Trophoblast cell (in vitro differentiated cells and primary cell): ENCODE results near the gene RCOR1.
A peak's percentile ranks its signal among the peaks of the same experiment; 100 is the strongest.

Experiments
- DNase-seq, 2 donors: peaks; one replicate each; pipeline ENCODE4 v3.0.0-alpha.2; 2016
- H2AFZ ChIP-seq: 2 replicates; pipeline ENCODE4 v1.6.1; 2013; ENCODE audit warnings: low read length, moderate library complexity, mild to moderate bottlenecking; ENCODE audit not compliant: insufficient read depth, poor library complexity
- H2AK5ac ChIP-seq: 2 replicates; pipeline ENCODE4 v1.6.1; 2013; ENCODE audit warnings: mild to moderate bottlenecking, low read length
- H2BK120ac ChIP-seq: 2 replicates; pipeline ENCODE4 v1.6.1; 2013; ENCODE audit warnings: low read length, mild to moderate bottlenecking, moderate library complexity; ENCODE audit not compliant: insufficient read depth, poor library complexity
- H2BK12ac ChIP-seq: 2 replicates; pipeline ENCODE4 v1.6.1; 2013; ENCODE audit warnings: mild to moderate bottlenecking, low read length, moderate library complexity
- H2BK5ac ChIP-seq: 2 replicates; pipeline ENCODE4 v1.6.1; 2013; ENCODE audit warnings: low read length, low read depth, moderate library complexity, mild to moderate bottlenecking; ENCODE audit not compliant: poor library complexity
- H3K14ac ChIP-seq: 2 replicates; pipeline ENCODE4 v1.6.1; 2013; ENCODE audit warnings: mild to moderate bottlenecking, low read length
- H3K18ac ChIP-seq: 2 replicates; pipeline ENCODE4 v1.6.1; 2013; ENCODE audit warnings: mild to moderate bottlenecking, low read length
- H3K23ac ChIP-seq: 2 replicates; pipeline ENCODE4 v1.6.1; 2013; ENCODE audit warnings: low read length
- H3K27ac ChIP-seq: 2 replicates; pipeline ENCODE4 v1.5.1; 2013; ENCODE audit warnings: low read depth, mild to moderate bottlenecking, inconsistent platforms, low read length, moderate library complexity
- H3K27me3 ChIP-seq: 2 replicates; pipeline ENCODE4 v1.6.1; 2013; ENCODE audit warnings: inconsistent platforms, mild to moderate bottlenecking, low read length, moderate library complexity; ENCODE audit not compliant: insufficient read depth
- H3K36me3 ChIP-seq, 2 experiments: 1 replicate in 1 of 2; 2 replicates in 1 of 2; pipeline ENCODE4 v1.6.1; 2013; ENCODE audit warnings: low read length in 2 of 2, mild to moderate bottlenecking in 2 of 2, moderate library complexity in 1 of 2; ENCODE audit not compliant: insufficient read depth in 2 of 2, control insufficient read depth in 1 of 2
- H3K4ac ChIP-seq: 2 replicates; pipeline ENCODE4 v1.6.1; 2013; ENCODE audit warnings: low read depth, mild to moderate bottlenecking, low read length, moderate library complexity
- H3K4me1 ChIP-seq, 2 experiments: 1 replicate in 1 of 2; 2 replicates in 1 of 2; pipeline ENCODE4 v1.6.1; 2013; ENCODE audit warnings: low read length in 2 of 2, mild to moderate bottlenecking in 2 of 2, moderate library complexity in 1 of 2; ENCODE audit not compliant: insufficient read depth in 2 of 2, control insufficient read depth in 1 of 2
- H3K4me2 ChIP-seq: 2 replicates; pipeline ENCODE4 v1.6.1; 2013; ENCODE audit warnings: inconsistent platforms, mild to moderate bottlenecking, low read length, moderate library complexity
- H3K4me3 ChIP-seq: 2 replicates; pipeline ENCODE4 v1.5.1; 2013; ENCODE audit warnings: mild to moderate bottlenecking, low read depth, low read length, inconsistent platforms
- H3K79me1 ChIP-seq: one replicate; pipeline ENCODE4 v1.6.1; 2013; ENCODE audit warnings: low read length
- H3K79me2 ChIP-seq: 2 replicates; pipeline ENCODE4 v1.6.1; 2013; ENCODE audit warnings: low read length, mild to moderate bottlenecking; ENCODE audit not compliant: control insufficient read depth, insufficient read depth, poor library complexity
- H3K9ac ChIP-seq: 2 replicates; pipeline ENCODE4 v1.6.1; 2013; ENCODE audit warnings: mild to moderate bottlenecking, low read length
- H3K9me3 ChIP-seq: 2 replicates; pipeline ENCODE4 v1.6.1; 2013; ENCODE audit warnings: low read depth, mild to moderate bottlenecking, control low read depth, inconsistent platforms, low read length; ENCODE audit not compliant: insufficient read depth
- H4K12ac ChIP-seq: 2 replicates; pipeline ENCODE4 v1.6.1; 2013; ENCODE audit warnings: low read depth, mild to moderate bottlenecking, low read length, moderate library complexity
- H4K8ac ChIP-seq: 2 replicates; pipeline ENCODE4 v1.6.1; 2013; ENCODE audit warnings: low read depth, mild to moderate bottlenecking, low read length, moderate library complexity
- H4K91ac ChIP-seq: one replicate; pipeline ENCODE4 v1.6.1; 2013; ENCODE audit warnings: low read depth, mild to moderate bottlenecking, low read length, moderate library complexity
- WGBS: extraction: QIAGEN DNeasy Blood & Tissue Kit; methylation state at CpG from one replicate; pipeline ENCODE4 v1.1.7; 2013; ENCODE audit warnings: missing lambda C conversion rate; ENCODE audit not compliant: insufficient read length, insufficient coverage; ENCODE audit errors: extremely low coverage; 5-methylcytosine and 5-hydroxymethylcytosine counted together

RCOR1 gene

DNA sequence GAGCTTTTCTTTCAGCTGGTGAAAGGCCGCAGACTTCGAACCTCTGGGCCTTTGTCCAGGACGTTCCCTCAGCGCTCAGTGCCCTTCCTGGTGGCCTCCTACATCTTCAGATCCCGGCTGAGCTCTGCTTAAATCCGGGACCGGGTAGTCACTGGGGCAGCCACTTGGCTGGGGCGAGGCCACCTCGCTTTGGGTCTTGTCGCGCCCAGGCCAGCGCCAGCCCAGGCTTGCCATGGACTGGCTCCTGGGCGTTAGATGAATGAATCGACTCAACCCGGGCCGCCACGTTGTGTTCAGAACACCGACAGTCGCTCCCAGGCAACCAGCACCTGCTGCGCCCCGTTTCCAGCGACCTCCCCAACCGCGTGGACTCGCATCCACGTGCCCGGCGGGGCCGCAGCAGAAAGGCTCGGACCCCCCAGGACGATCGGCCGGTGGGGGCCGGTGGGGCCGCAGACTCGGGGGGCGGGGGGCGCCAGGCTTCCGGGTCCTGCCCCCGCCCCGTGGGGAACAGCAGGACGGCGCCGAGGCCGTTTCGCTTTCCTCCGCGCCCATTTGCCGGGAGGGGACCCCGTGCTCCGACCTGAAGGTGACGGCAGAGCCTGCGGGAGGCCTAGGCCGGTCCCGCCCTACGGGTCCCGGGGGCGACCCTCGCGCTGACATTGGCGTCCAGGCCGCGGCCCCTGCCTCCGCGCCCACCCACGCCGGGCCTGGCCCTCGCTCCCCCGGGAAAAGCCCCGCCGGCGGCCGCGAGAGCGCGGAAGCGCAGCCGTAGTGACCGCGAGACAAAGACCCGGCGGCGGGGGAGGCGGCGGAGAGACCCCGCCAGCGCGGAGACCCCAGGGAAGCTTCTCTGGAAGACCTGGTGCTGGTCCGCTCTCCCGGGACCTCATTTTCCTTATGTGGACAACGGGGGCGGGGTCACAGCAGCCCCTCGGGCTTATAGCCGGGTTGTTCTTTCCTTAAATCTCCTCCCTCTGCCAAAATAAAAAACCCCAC, 37.3 kb upstream of the RCOR1 start:
- Histone ChIP-seq H3K27ac (no peak overlapping the region), H3K79me1 (peaks cover 20% of the 10 kb centered on the region), H2BK120ac (peak overlapping the region; percentile 91), H3K14ac (peak overlapping the region; percentile 95), H2BK5ac (peak overlapping the region; percentile 69), H3K9ac (peak overlapping the region; percentile 28), H3K4me2 (peak overlapping the region; percentile 86), H2AFZ (peak overlapping the region; percentile 94), H3K4me1 (peaks cover 15 to 20% of the 10 kb centered on the region in 2 experiments), H2BK12ac (peak overlapping the region; percentile 84), H3K4me3 (peak overlapping the region; percentile 74), H4K8ac (peak overlapping the region; percentile 99), H3K79me2 (peaks cover 3% of the 10 kb centered on the region), H4K91ac (peak overlapping the region; percentile 92), H2AK5ac (peak overlapping the region; percentile 87), H4K12ac (peak overlapping the region; percentile 92), H3K4ac (peak overlapping the region; percentile 88), H3K23ac (no peak overlapping the region), H3K9me3 (no peaks in the 10 kb centered on the region), H3K18ac (peak overlapping the region; percentile 87), H3K27me3 (no peaks in the 10 kb centered on the region), H3K36me3 (no peaks in the 10 kb centered on the region)
- DNase-seq: peak in 1 of 2 donors; percentile 49
- WGBS: no CpG with 5 or more reads among the region's 94 CpGs

DNA sequence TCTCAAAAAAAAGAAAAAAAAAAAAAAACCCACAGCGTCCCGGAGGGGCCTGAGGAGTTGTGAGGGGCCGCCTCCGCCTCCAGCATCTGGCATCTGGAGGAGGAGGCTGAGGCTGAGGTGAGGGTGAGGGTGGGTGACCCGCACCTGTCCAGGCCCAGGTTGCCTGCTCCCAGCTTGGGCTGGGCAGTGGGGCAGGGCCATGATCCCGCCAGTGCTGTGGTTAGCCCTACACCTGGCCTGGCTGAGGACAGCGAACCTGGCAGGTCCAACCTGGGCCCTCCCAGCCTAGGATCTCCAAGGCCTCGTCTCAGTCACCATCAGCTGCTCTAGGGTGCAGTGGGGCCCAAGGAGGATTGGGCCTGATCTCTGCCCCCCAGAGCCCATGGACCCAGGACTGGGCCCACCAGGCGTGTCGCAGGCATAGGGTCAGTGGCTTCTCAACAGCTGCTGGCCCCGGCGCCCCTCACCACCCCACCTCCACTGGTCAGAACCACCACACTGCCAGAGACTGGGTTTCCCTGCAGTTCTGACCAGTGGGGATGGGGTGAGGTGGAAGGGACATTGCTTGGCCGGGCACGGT, 36.3 kb upstream of the RCOR1 start:
- H2BK5ac ChIP-seq: no peak overlapping the region
- no peak overlapping the region for H3K4me2 ChIP-seq
- peak overlapping the region; percentile 23 for H2BK120ac ChIP-seq
- no peak overlapping the region for H3K18ac ChIP-seq
- no peak overlapping the region for H3K27ac ChIP-seq
- no peak overlapping the region for H3K9ac ChIP-seq
- no peak overlapping the region for H3K23ac ChIP-seq
- H4K8ac ChIP-seq: peak overlapping the region; percentile 44
- H3K4me3 ChIP-seq: no peak overlapping the region
- H3K79me2 ChIP-seq: peaks cover 3% of the 10 kb centered on the region
- H3K4ac ChIP-seq: no peak overlapping the region
- DNase-seq: no peak
- H3K14ac ChIP-seq: peak overlapping the region; percentile 21
- peak overlapping the region; percentile 48 for H2BK12ac ChIP-seq
- H4K12ac ChIP-seq: no peak overlapping the region
- no peak overlapping the region for H2AFZ ChIP-seq
- no peaks in the 10 kb centered on the region for H3K36me3 ChIP-seq
- H3K27me3 ChIP-seq: no peaks in the 10 kb centered on the region
- peak overlapping the region; percentile 31 for H2AK5ac ChIP-seq
- peak overlapping the region; percentile 16 for H4K91ac ChIP-seq
- H3K79me1 ChIP-seq: peaks cover 18% of the 10 kb centered on the region
- H3K4me1 ChIP-seq: peaks cover 15 to 23% of the 10 kb centered on the region in 2 experiments
- no CpG with 5 or more reads among the region's 14 CpGs for WGBS
- no peaks in the 10 kb centered on the region for H3K9me3 ChIP-seq

DNA sequence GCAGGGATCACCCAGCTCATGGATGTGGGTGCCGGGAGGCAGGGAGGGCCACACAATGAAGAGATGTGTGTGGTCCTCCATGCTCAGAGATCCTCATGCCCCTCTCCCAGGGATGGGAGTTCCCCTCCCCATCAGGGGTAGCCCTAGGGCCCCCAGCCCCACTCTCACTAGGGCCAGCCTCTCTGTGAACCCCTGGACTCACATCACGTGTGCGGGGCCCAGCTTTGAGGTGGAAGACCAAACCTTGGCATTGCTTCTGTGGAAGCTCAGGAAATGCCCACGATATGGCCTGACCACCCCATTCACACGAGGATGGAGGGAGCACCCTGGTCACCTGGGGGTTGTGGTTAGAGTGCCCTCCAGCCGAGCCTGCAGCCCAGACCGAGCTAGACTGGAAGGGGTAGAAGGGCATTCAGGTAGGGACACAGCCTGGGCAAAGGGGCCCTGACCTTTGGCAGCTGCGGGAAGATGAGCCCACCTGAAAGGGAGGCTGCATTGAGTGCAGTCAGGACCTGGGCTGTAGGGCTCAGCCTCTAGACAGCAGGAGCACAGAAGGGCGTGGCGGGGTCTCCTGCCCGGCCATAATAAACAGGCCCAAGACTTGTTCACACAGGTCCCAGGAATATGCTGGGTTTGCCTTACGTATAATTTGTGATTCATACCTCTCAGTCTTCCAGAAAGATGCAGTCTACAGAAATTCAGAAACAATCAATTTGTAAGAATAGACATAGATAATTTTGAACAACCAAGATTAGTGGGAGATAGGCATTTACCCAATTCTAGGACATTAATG, 34.8 kb upstream of the RCOR1 start:
- Histone ChIP-seq H3K36me3 (no peaks in the 10 kb centered on the region), H4K91ac (peak overlapping the region; percentile 38), H3K79me2 (peaks cover 3% of the 10 kb centered on the region), H2BK12ac (no peak overlapping the region), H3K4ac (no peak overlapping the region), H3K9ac (no peak overlapping the region), H2AK5ac (peak overlapping the region; percentile 22), H3K4me2 (no peak overlapping the region), H4K8ac (no peak overlapping the region), H3K79me1 (peaks cover 13% of the 10 kb centered on the region), H3K9me3 (peaks cover under 1% of the 10 kb centered on the region), H3K18ac (no peak overlapping the region), H4K12ac (no peak overlapping the region), H2AFZ (no peak overlapping the region), H3K14ac (no peak overlapping the region), H2BK5ac (no peak overlapping the region), H3K23ac (no peak overlapping the region), H3K27me3 (no peaks in the 10 kb centered on the region), H3K4me1 (peaks cover 9 to 14% of the 10 kb centered on the region in 2 experiments), H3K4me3 (no peak overlapping the region), H3K27ac (no peak overlapping the region), H2BK120ac (no peak overlapping the region)
- no peak for DNase-seq
- no CpG with 5 or more reads among the region's 12 CpGs for WGBS

DNA sequence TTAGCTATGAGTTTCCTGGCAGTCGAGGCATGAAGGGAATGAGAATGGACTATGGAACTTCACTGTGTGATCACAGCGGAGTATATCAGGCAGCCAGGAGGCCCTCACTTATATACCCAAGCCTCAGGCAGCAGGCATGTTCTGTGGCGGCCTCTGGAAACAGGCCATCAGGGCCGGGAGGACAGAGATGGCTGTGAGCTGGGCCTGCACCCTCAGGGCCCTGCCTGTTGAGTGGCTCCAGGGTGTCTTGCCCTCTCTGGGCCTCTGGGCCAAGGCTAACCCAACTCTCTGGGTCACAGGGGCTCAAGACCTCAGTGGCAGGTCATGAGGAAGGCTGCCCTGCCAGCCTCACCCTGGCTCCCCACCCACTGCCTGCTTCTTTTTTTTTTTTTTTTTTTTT, 33.9 kb upstream of the RCOR1 start:
- no peak overlapping the region for H3K14ac ChIP-seq
- H3K4me3 ChIP-seq: no peak overlapping the region
- no CpG with 5 or more reads among the region's 4 CpGs for WGBS
- H3K79me2 ChIP-seq: peaks cover 3% of the 10 kb centered on the region
- H3K9me3 ChIP-seq: peaks cover 2% of the 10 kb centered on the region
- H3K36me3 ChIP-seq: no peaks in the 10 kb centered on the region
- H2AFZ ChIP-seq: no peak overlapping the region
- H3K27me3 ChIP-seq: no peaks in the 10 kb centered on the region
- no peak overlapping the region for H3K4me2 ChIP-seq
- peaks cover 9 to 12% of the 10 kb centered on the region in 2 experiments for H3K4me1 ChIP-seq
- no peak overlapping the region for H2BK5ac ChIP-seq
- peak overlapping the region; percentile 52 for H2BK120ac ChIP-seq
- H2AK5ac ChIP-seq: no peak overlapping the region
- H3K9ac ChIP-seq: no peak overlapping the region
- H4K12ac ChIP-seq: no peak overlapping the region
- no peak overlapping the region for H2BK12ac ChIP-seq
- H3K4ac ChIP-seq: no peak overlapping the region
- no peak for DNase-seq
- no peak overlapping the region for H3K27ac ChIP-seq
- H3K18ac ChIP-seq: no peak overlapping the region
- H3K23ac ChIP-seq: no peak overlapping the region
- no peak overlapping the region for H4K91ac ChIP-seq
- no peak overlapping the region for H4K8ac ChIP-seq
- H3K79me1 ChIP-seq: peaks cover 13% of the 10 kb centered on the region
